Spleen (tissue), 11 donors: ENCODE data around the gene RPL7A. TPM values are rescaled to one million over a fixed set of nuclear protein-coding genes. Genes with fewer than 3 reads are reported as not detected.

Source experiments
- DNase-seq: peaks from one replicate; pipeline ENCODE4 v3.0.0-alpha.2; 2020
- H3K27ac ChIP-seq, 8 donors: fragments of 200-600 bp; sonication (generic) in 7 of 8; 1 replicate in 4 of 8; 2 replicates in 4 of 8; pipeline versions ENCODE4 v1.5.0 to v1.8.0; 2016 to 2021; ENCODE audit warnings: inconsistent platforms in 4 of 8, mild to moderate bottlenecking in 4 of 8, moderate library complexity in 1 of 8
- H3K27me3 ChIP-seq, 7 donors: fragments of 200-600 bp; sonication (generic) in 6 of 7; replicated peaks in 1 of 7; 1 replicate in 4 of 7; 2 replicates in 3 of 7; pipeline versions ENCODE4 v1.5.0 to v1.8.0; 2016 to 2021; ENCODE audit warnings: inconsistent platforms in 3 of 7, mild to moderate bottlenecking in 1 of 7
- H3K36me3 ChIP-seq, 6 donors: fragments of 200-600 bp; sonication (generic) in 5 of 6; 1 replicate in 4 of 6; 2 replicates in 2 of 6; pipeline versions ENCODE4 v1.5.0 to v1.8.0; 2016 to 2021; ENCODE audit warnings: inconsistent platforms in 2 of 6
- H3K4me1 ChIP-seq, 6 donors: fragments of 200-600 bp; sonication (generic) in 5 of 6; 1 replicate in 3 of 6; 2 replicates in 3 of 6; pipeline versions ENCODE4 v1.5.0 to v1.8.0; 2016 to 2021; ENCODE audit warnings: inconsistent platforms in 3 of 6
- H3K4me3 ChIP-seq, 8 donors: fragments of 200-600 bp; sonication (generic) in 7 of 8; 1 replicate in 4 of 8; 2 replicates in 4 of 8; pipeline versions ENCODE4 v1.5.0 to v1.8.0; 2016 to 2021; ENCODE audit warnings: inconsistent platforms in 4 of 8, mild to moderate bottlenecking in 4 of 8, moderate library complexity in 2 of 8
- H3K9me3 ChIP-seq, 8 donors: fragments of 200-600 bp; sonication (generic) in 7 of 8; 1 replicate in 4 of 8; 2 replicates in 4 of 8; pipeline versions ENCODE4 v1.5.0 to v1.8.0; 2016 to 2021; ENCODE audit warnings: inconsistent platforms in 4 of 8
- POLR2A ChIP-seq, 3 donors: fragments of 450-650 bp; IDR thresholded peaks; one replicate each; pipeline ENCODE4 v1.5.1; 2017; ENCODE audit warnings: antibody characterized with exemption in 3 of 3, mild to moderate bottlenecking in 1 of 3
- POLR2AphosphoS5 ChIP-seq, 3 donors: sonication (generic); formaldehyde crosslinking; IDR thresholded peaks; one replicate each; pipeline ENCODE4 v1.5.1; 2017; ENCODE audit warnings: antibody characterized with exemption in 3 of 3
- WGBS, 5 donors: extraction: QIAGEN DNeasy Blood & Tissue Kit in 3 of 5; methylation state at CpG; one replicate each; pipeline versions ENCODE4 v1.1.5 to v1.1.7; 2013 to 2018; 5-methylcytosine and 5-hydroxymethylcytosine counted together
- intact Hi-C: fragments of 100-400 bp; cut with DNase I; formaldehyde crosslinking; loops from one replicate; pipeline ENCODE4 v1.15.0; 2023; ENCODE audit warnings: low total_unique reads
- polyA plus RNA-seq, 3 donors: library from polyadenylated mRNA; stranded (reverse); fragments of 200-250 nt; gene quantifications; one replicate each; pipeline ENCODE4 v1.2.1, GENCODE V29; 2013
- total RNA-seq, 7 donors: library from RNA; depleted of rRNA in 3 of 7; stranded (reverse); fragments of >200 nt in 3 of 7; fragmentation: NEBNext Ultra II Directional in 4 of 7; extraction: Animal tissue kit (Norgen Biotek cat#: 25700) in 4 of 7; gene quantifications; one replicate each; pipeline versions ENCODE4 v1.1.0 to v1.2.1, GENCODE V29; 2016 to 2021
- TF ChIP-seq, protein P1 (sequence below), 11 experiments: fragments of 200-600 bp in 7 of 11; fragments of 450-650 bp in 4 of 11; sonication (generic) in 4 of 11; IDR thresholded peaks in 8 of 11; conservative IDR thresholded peaks in 3 of 11; 1 replicate in 7 of 11; 2 replicates in 4 of 11; pipeline versions ENCODE4 v1.4.0 to v1.8.0; 2016 to 2021; ENCODE audit warnings: antibody characterized with exemption in 11 of 11, inconsistent platforms in 4 of 11, mild to moderate bottlenecking in 1 of 11
- donor health status: healthy with polysubstance abuse.
- donor health status: DM: no; HTN: no; CAD: no; lungs with moderate emphysema.
- donor health status: DM: no; HTN: no; CAD: no.
- donor health status: Bipolar disorder and iron deficiency.
- donor health status: healthy.
- donor health status: DM: no; HTN: no; CAD: no.
- donor health status: DM: yes; HTN: yes; CAD: no.

RPL7A gene
- total and polyA plus RNA-seq, 10 donors: 1,381 to 6,342 (median 1,755) TPM

DNA sequence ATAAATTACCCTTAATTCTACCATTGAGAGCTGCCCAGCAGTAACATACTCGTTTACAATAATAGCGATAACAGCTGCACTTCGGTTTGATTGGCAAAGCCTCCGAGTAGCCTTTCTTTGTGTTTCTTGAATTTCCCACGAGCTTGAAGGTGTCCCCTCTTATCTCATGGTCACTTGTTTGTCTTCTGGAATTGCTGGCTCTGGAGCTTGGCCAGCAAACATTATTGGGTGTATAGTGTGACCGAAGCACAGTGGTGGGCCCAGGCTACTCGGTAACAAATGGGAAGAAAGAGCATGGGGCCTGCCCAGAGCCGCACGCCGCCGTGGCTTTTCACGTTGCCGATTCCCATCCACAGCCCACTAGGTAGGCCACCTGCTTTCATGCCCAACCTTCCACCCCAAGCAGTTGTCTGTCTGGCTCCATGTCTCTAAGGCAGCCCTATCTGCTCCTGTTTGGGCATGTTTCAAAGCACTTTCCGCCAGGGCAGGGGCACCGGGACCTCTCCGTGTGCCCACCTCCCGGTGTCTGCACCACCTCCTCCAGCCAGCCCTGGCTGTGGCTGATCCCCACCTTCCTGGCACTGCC lies 36.8 kb downstream of the RPL7A start:
- peaks cover 0 to 8% (median 0%) of the 10 kb centered on the region in 6 donors for H3K4me1 ChIP-seq
- no peak for DNase-seq
- TF ChIP-seq, protein P1, sequence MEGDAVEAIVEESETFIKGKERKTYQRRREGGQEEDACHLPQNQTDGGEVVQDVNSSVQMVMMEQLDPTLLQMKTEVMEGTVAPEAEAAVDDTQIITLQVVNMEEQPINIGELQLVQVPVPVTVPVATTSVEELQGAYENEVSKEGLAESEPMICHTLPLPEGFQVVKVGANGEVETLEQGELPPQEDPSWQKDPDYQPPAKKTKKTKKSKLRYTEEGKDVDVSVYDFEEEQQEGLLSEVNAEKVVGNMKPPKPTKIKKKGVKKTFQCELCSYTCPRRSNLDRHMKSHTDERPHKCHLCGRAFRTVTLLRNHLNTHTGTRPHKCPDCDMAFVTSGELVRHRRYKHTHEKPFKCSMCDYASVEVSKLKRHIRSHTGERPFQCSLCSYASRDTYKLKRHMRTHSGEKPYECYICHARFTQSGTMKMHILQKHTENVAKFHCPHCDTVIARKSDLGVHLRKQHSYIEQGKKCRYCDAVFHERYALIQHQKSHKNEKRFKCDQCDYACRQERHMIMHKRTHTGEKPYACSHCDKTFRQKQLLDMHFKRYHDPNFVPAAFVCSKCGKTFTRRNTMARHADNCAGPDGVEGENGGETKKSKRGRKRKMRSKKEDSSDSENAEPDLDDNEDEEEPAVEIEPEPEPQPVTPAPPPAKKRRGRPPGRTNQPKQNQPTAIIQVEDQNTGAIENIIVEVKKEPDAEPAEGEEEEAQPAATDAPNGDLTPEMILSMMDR (IDR thresholded peaks at IDR 0.05 in 8 of 11, conservative IDR thresholded peaks at IDR 0.05 in 3 of 11): no peak
- TF ChIP-seq POLR2AphosphoS5 (IDR thresholded peaks at IDR 0.05) (no peak), POLR2A (IDR thresholded peaks at IDR 0.05) (no peak)
- 88 to 97% (median 93%) methylated on average over 17 of the region's 17 CpGs for WGBS, 5 donors
- H3K27ac ChIP-seq: no peak overlapping the region
- intact Hi-C loops: no loop called here
- H3K9me3 ChIP-seq: no peaks in the 10 kb centered on the region
- H3K36me3 ChIP-seq: no peaks in the 10 kb centered on the region
- H3K27me3 ChIP-seq: peaks cover 0 to 3% (median 0%) of the 10 kb centered on the region in 7 donors
- H3K4me3 ChIP-seq: no peak overlapping the region

DNA sequence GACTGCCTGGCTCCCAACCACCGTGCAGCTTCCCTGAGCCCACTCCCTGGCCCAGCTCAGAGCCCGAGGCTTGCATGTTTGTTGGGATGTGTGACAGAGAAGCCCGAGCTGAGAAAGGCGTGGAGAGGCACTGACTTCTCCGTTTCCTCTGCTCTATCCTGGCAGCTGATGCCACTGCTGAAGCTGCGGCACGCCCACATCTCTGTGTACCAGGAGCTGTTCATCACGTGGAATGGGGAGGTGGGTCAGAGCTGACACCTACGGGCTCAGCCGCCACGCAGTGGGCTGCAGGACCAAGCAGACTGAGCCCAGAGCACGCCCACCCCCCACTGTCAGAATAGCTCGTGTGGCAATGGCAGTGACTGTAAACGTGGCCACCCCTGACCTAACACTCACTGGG lies 37.4 kb downstream of the RPL7A start:
- Histone ChIP-seq H3K4me1 (peaks cover 0 to 8% (median 0%) of the 10 kb centered on the region in 6 donors), H3K36me3 (no peaks in the 10 kb centered on the region), H3K27ac (no peak overlapping the region), H3K27me3 (peaks cover 0 to 6% (median 0%) of the 10 kb centered on the region in 7 donors), H3K9me3 (no peaks in the 10 kb centered on the region), H3K4me3 (no peak overlapping the region)
- TF ChIP-seq POLR2AphosphoS5 (IDR thresholded peaks at IDR 0.05) (no peak), POLR2A (IDR thresholded peaks at IDR 0.05) (no peak)
- TF ChIP-seq, protein P1 (IDR thresholded peaks at IDR 0.05 in 8 of 11, conservative IDR thresholded peaks at IDR 0.05 in 3 of 11): no peak
- 78 to 93% (median 90%) methylated on average over 3 to 14 of the region's 14 CpGs for WGBS, 5 donors
- intact Hi-C loops: no loop called here
- DNase-seq: no peak

- 70 to 82% (median 74%) methylated on average over 4 to 13 of the region's 13 CpGs for WGBS, 5 donors
- peaks cover 0 to 13% (median 0%) of the 10 kb centered on the region in 7 donors for H3K27me3 ChIP-seq
- H3K4me3 ChIP-seq: no peak overlapping the region
Measured at GRCh38 chr9:133386338-133386737, 38.3 kb downstream of the RPL7A start.

DNA sequence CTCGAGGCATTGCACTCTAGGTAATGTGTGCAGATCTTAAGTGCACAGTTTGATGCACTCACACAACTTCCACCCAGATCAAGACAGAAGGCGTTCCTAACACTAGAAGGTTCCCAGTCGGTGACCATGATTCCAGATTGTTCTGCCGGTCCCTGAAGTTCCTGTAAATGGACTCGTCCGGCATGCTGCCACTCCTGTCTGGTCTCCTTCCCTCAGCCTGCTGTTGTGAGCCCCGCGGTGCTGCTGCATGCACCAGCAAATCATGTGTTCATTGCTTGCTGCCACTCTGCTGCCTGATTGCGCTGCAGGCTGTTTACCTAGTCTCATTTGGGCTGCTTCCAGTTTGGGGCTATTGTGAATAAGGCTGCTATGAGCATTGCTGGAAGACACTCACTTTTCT lies 39.7 kb downstream of the RPL7A start:
- Histone ChIP-seq H3K4me1 (peaks cover 0 to 8% (median 0%) of the 10 kb centered on the region in 6 donors), H3K9me3 (no peaks in the 10 kb centered on the region), H3K4me3 (no peak overlapping the region), H3K36me3 (no peaks in the 10 kb centered on the region), H3K27ac (no peak overlapping the region), H3K27me3 (peaks cover 0 to 19% (median 0%) of the 10 kb centered on the region in 7 donors)
- no peak for DNase-seq
- no peak for TF ChIP-seq POLR2AphosphoS5 (IDR thresholded peaks at IDR 0.05)
- no peak for TF ChIP-seq POLR2A (IDR thresholded peaks at IDR 0.05)
- TF ChIP-seq, protein P1 (IDR thresholded peaks at IDR 0.05 in 8 of 11, conservative IDR thresholded peaks at IDR 0.05 in 3 of 11): no peak
- 82 to 95% (median 91%) methylated on average over 9 of the region's 9 CpGs for WGBS, 5 donors
- intact Hi-C loops: no loop called here

More at GRCh38 chr9:133386338-133386737, 38.3 kb downstream of the RPL7A start:
- TF ChIP-seq POLR2AphosphoS5 (IDR thresholded peaks at IDR 0.05) (peak in 1 of 3 donors; percentile 22), POLR2A (IDR thresholded peaks at IDR 0.05) (no peak)
- TF ChIP-seq, protein P1 (IDR thresholded peaks at IDR 0.05 in 8 of 11, conservative IDR thresholded peaks at IDR 0.05 in 3 of 11): no peak
- H3K27ac ChIP-seq: no peak overlapping the region
- peaks cover 0 to 8% (median 0%) of the 10 kb centered on the region in 6 donors for H3K4me1 ChIP-seq
- intact Hi-C loops: no loop called here
- no peak for DNase-seq
- H3K9me3 ChIP-seq: no peaks in the 10 kb centered on the region
- H3K36me3 ChIP-seq: no peaks in the 10 kb centered on the region
